HCT116 (cell line): ENCODE results near the gene CXCR6. TPM values are rescaled to one million over a fixed set of nuclear protein-coding genes. Genes with fewer than 3 reads are reported as not detected.

Source experiments
- ATAC-seq: fragments of 200-7000 bp; cut with Tn5 transposase; 2 replicates; pipeline ENCODE4 v1.9.1; 2020; ENCODE audit warnings: mild to moderate bottlenecking, moderate library complexity
- BruUV-seq: library from RNA; stranded (reverse); fragments of 400-500 nt; replicated peaks from 2 replicates; lab custom pipeline; 2021; lab: Mats Ljungman, UMichigan
- CTCF ChIA-PET: fragments of 300-600 bp; sonication (Branson Sonifier 250); formaldehyde crosslinking; loops from one replicate; lab custom pipeline; 2021; ENCODE audit warnings: antibody characterized with exemption; lab: Charles Lee
- POLR2A ChIA-PET: fragments of 300-600, 350-600 bp; sonication (Branson Sonifier 250); formaldehyde crosslinking; loops from one replicate; lab custom pipeline; 2021; ENCODE audit warnings: antibody characterized with exemption; lab: Charles Lee
- RAD21 ChIA-PET, 2 experiments: fragments of 300-600 bp; sonication (Branson Sonifier 250); formaldehyde crosslinking; loops; one replicate each; lab custom pipeline; 2023; ENCODE audit warnings: low total read pairs in 2 of 2; ENCODE audit not compliant: uncharacterized antibody in 2 of 2, unreplicated experiment in 2 of 2, low non-redundant PET in 1 of 2; lab: Charles Lee
- DNase-seq: peaks from one replicate; pipeline ENCODE4 v3.0.0-alpha.2; 2010; ENCODE audit warnings: low read depth, low spot score
- H2AFZ ChIP-seq: fragments of 200-600 bp; shearing (Covaris generic), sonication (generic); 2 replicates; pipeline ENCODE4 v1.6.1; 2017; ENCODE audit warnings: low read depth, mixed run types, mixed read lengths, antibody characterized with exemption, low read length; ENCODE audit not compliant: poor library complexity, severe bottlenecking
- H3K27ac ChIP-seq: 2 replicates; pipeline ENCODE4 v1.5.1; 2012; ENCODE audit warnings: low read depth, low read length
- H3K27me3 ChIP-seq: fragments of 200-600 bp; sonication (generic); 2 replicates; pipeline ENCODE4 v1.6.1; 2016; ENCODE audit warnings: mixed run types, low read length, mixed read lengths; ENCODE audit not compliant: insufficient read depth
- H3K36me3 ChIP-seq, 2 experiments: fragments of 200-500 bp in 1 of 2; fragments of 200-600 bp in 1 of 2; sonication (Bioruptor generic) in 1 of 2; sonication (generic) in 1 of 2; 2 replicates each; pipeline versions ENCODE4 v1.5.1 to v1.6.1; 2014 to 2016; ENCODE audit warnings: low read length in 2 of 2, inconsistent platforms in 1 of 2, mixed read lengths in 1 of 2, mixed run types in 1 of 2; ENCODE audit not compliant: insufficient read depth in 2 of 2, control insufficient read depth in 1 of 2
- H3K4me1 ChIP-seq, 2 experiments: fragments of 200-600 bp in 1 of 2; sonication (generic) in 1 of 2; 2 replicates each; pipeline versions ENCODE4 v1.5.1 to v1.6.1; 2012 to 2017; ENCODE audit warnings: low read length in 2 of 2, inconsistent platforms in 1 of 2, mild to moderate bottlenecking in 1 of 2, mixed read lengths in 1 of 2, mixed run types in 1 of 2, moderate library complexity in 1 of 2; ENCODE audit not compliant: insufficient read depth in 2 of 2, control insufficient read depth in 1 of 2
- H3K4me2 ChIP-seq: fragments of 200-600 bp; sonication (generic); 2 replicates; pipeline ENCODE4 v1.6.1; 2017; ENCODE audit warnings: mixed run types, low read length, mixed read lengths
- H3K4me3 ChIP-seq, 2 experiments: fragments of 200-600 bp in 1 of 2; sonication (generic) in 1 of 2; replicated peaks in 1 of 2; 2 replicates each; pipeline ENCODE4 v1.5.1; 2011 to 2016; ENCODE audit warnings: low read length in 2 of 2, control low read depth in 1 of 2, low read depth in 1 of 2, mild to moderate bottlenecking in 1 of 2, mixed read lengths in 1 of 2, mixed run types in 1 of 2
- H3K79me2 ChIP-seq: fragments of 200-600 bp; sonication (generic); 2 replicates; pipeline ENCODE4 v1.6.1; 2017; ENCODE audit warnings: mild to moderate bottlenecking, mixed run types, low read length, moderate library complexity, mixed read lengths; ENCODE audit not compliant: insufficient read depth
- H3K9ac ChIP-seq: fragments of 200-600 bp; sonication (generic); 2 replicates; pipeline ENCODE4 v1.6.1; 2016; ENCODE audit warnings: low read length, mixed read lengths
- H3K9me2 ChIP-seq: fragments of 200-600 bp; sonication (generic), shearing (Covaris generic); 2 replicates; pipeline ENCODE4 v1.6.1; 2017; ENCODE audit warnings: mixed run types, mild to moderate bottlenecking, moderate library complexity; ENCODE audit not compliant: insufficient read depth
- H3K9me3 ChIP-seq, 2 experiments: fragments of 200-500 bp in 1 of 2; fragments of 200-600 bp in 1 of 2; sonication (Bioruptor generic) in 1 of 2; sonication (generic) in 1 of 2; 2 replicates each; pipeline ENCODE4 v1.6.1; 2014 to 2017; ENCODE audit warnings: low read length in 2 of 2, mixed read lengths in 2 of 2, inconsistent platforms in 1 of 2, low read depth in 1 of 2, mild to moderate bottlenecking in 1 of 2, mixed run types in 1 of 2, moderate library complexity in 1 of 2; ENCODE audit not compliant: control insufficient read depth in 1 of 2, insufficient read depth in 1 of 2
- H4K20me1 ChIP-seq: fragments of 200-600 bp; sonication (generic), shearing (Covaris generic); 2 replicates; pipeline ENCODE4 v1.6.1; 2017; ENCODE audit warnings: mixed run types, mild to moderate bottlenecking, moderate library complexity; ENCODE audit not compliant: insufficient read depth
- ATF3 ChIP-seq: IDR thresholded peaks from 2 replicates; pipeline ENCODE4 v1.6.1; 2012
- CEBPB ChIP-seq: IDR thresholded peaks from 2 replicates; pipeline ENCODE4 v1.6.1; 2012; ENCODE audit warnings: low read depth
- ELF1 ChIP-seq: IDR thresholded peaks from 2 replicates; pipeline ENCODE4 v1.6.1; 2012; ENCODE audit warnings: low read depth, borderline replicate concordance
- POLR2A ChIP-seq: IDR thresholded peaks from 2 replicates; pipeline ENCODE4 v1.7.0; 2011; ENCODE audit warnings: borderline replicate concordance; ENCODE audit not compliant: insufficient read depth, insufficient read length; ENCODE audit errors: extremely low read depth
- POLR2AphosphoS5 ChIP-seq: IDR thresholded peaks from 2 replicates; pipeline ENCODE4 v1.6.1; 2011; ENCODE audit warnings: mild to moderate bottlenecking, low read depth, low read length, moderate library complexity
- RAD21 ChIP-seq: IDR thresholded peaks from 2 replicates; pipeline ENCODE4 v1.6.1; 2012; ENCODE audit warnings: low read depth, mild to moderate bottlenecking
- SP1 ChIP-seq: IDR thresholded peaks from 2 replicates; pipeline ENCODE4 v1.6.1; 2012; ENCODE audit warnings: low read depth
- YY1 ChIP-seq: IDR thresholded peaks from 2 replicates; pipeline ENCODE4 v1.6.1; 2011; ENCODE audit warnings: low read length, low read depth, moderate library complexity, mild to moderate bottlenecking; ENCODE audit not compliant: insufficient replicate concordance; ENCODE audit errors: extremely low read depth
- intact Hi-C: fragments of 100-400 bp; cut with micrococcal nuclease; formaldehyde crosslinking; loops from 2 replicates; pipeline ENCODE4 v1.10.0; 2022
- total RNA-seq: library from RNA; stranded (reverse); gene quantifications from one replicate; pipeline ENCODE4 v1.2.1, GENCODE V29; 2021; ENCODE audit not compliant: unreplicated experiment
- TF ChIP-seq, protein P1 (sequence below): IDR thresholded peaks from 2 replicates; pipeline ENCODE4 v1.6.1; 2012; ENCODE audit warnings: low read depth
- TF ChIP-seq, protein P2 (sequence below): IDR thresholded peaks from 2 replicates; pipeline ENCODE4 v1.6.1; 2011; ENCODE audit warnings: mild to moderate bottlenecking, low read length, moderate library complexity; ENCODE audit not compliant: insufficient replicate concordance; ENCODE audit errors: extremely low read depth

The CXCR6 gene
- total RNA-seq, 1 experiment from 2014 or later, result not detected

- Histone ChIP-seq H3K9ac (no peak overlapping the region), H3K27ac (no peak overlapping the region), H3K9me2 (no peaks in the 10 kb centered on the region), H3K9me3 (no peaks in the 10 kb centered on the region), H3K36me3 (peaks cover 20 to 42% of the 10 kb centered on the region in 2 experiments), H2AFZ (no peak overlapping the region), H3K4me1 (no peaks in the 10 kb centered on the region), H3K4me3 (no peak overlapping the region), H3K79me2 (no peaks in the 10 kb centered on the region), H4K20me1 (no peaks in the 10 kb centered on the region), H3K4me2 (no peak overlapping the region), H3K27me3 (no peaks in the 10 kb centered on the region)
- TF ChIP-seq SP1, result no peak
- TF ChIP-seq, protein P1, sequence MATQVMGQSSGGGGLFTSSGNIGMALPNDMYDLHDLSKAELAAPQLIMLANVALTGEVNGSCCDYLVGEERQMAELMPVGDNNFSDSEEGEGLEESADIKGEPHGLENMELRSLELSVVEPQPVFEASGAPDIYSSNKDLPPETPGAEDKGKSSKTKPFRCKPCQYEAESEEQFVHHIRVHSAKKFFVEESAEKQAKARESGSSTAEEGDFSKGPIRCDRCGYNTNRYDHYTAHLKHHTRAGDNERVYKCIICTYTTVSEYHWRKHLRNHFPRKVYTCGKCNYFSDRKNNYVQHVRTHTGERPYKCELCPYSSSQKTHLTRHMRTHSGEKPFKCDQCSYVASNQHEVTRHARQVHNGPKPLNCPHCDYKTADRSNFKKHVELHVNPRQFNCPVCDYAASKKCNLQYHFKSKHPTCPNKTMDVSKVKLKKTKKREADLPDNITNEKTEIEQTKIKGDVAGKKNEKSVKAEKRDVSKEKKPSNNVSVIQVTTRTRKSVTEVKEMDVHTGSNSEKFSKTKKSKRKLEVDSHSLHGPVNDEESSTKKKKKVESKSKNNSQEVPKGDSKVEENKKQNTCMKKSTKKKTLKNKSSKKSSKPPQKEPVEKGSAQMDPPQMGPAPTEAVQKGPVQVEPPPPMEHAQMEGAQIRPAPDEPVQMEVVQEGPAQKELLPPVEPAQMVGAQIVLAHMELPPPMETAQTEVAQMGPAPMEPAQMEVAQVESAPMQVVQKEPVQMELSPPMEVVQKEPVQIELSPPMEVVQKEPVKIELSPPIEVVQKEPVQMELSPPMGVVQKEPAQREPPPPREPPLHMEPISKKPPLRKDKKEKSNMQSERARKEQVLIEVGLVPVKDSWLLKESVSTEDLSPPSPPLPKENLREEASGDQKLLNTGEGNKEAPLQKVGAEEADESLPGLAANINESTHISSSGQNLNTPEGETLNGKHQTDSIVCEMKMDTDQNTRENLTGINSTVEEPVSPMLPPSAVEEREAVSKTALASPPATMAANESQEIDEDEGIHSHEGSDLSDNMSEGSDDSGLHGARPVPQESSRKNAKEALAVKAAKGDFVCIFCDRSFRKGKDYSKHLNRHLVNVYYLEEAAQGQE, result no peak
- TF ChIP-seq ELF1, result no peak
- no peak for TF ChIP-seq CEBPB
- CTCF ChIA-PET, result interaction anchor here (1.3 kb wide), 1 partner anchor 13 kb away, joined by 3 read pairs; no protein-coding TSS in a partner anchor
- no TSS peak for BruUV-seq
- RAD21 ChIA-PET, result no interaction called here
- intact Hi-C loops, result no loop called here
- DNase-seq, result no peak
- ATAC-seq, result no peak
- POLR2A ChIA-PET, result no interaction called here
Observed at GRCh38 chr3:45951946-45952345, 8.7 kb downstream of the CXCR6 start.

DNA sequence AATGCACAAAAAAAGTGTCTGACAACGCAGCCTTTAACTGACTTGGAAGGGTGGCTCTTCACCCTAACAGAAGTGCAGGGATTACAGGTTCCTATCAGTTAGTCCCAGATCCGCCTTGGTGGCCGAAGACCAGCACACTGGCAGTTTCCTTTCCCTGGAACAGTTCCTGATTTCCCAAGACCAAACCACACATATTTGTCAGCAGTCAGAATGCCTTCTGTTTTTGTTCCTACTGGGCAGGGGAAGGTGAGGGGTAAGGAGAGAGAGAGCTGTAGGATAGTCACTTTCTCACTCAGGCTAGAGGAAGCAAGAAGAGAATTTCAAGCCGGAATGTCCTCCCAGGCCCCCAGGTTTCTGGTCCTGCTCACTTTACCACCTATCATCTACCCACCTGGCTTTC lies 9.2 kb downstream of the CXCR6 start:
- Histone ChIP-seq H3K79me2 (no peaks in the 10 kb centered on the region), H3K9me2 (no peaks in the 10 kb centered on the region), H3K4me1 (no peaks in the 10 kb centered on the region), H3K4me2 (no peak overlapping the region), H3K27me3 (no peaks in the 10 kb centered on the region), H3K36me3 (peaks cover 25 to 39% of the 10 kb centered on the region in 2 experiments; a peak in 3 of 4 replicates), H3K4me3 (no peak overlapping the region), H4K20me1 (no peaks in the 10 kb centered on the region), H3K9me3 (no peaks in the 10 kb centered on the region), H2AFZ (no peak overlapping the region), H3K9ac (no peak overlapping the region), H3K27ac (no peak overlapping the region)
- ChIA-PET POLR2A (no interaction called here), CTCF (interaction anchor here (1.3 kb wide), 1 partner anchor 14 kb away, joined by 3 read pairs; no protein-coding TSS in a partner anchor), RAD21 (no interaction called here)
- intact Hi-C loops, result no loop called here
- BruUV-seq, result no TSS peak
- TF ChIP-seq POLR2AphosphoS5 (no peak), POLR2A (no peak), ATF3 (no peak), YY1 (no peak), SP1 (no peak), RAD21 (no peak)
- TF ChIP-seq, protein P2, sequence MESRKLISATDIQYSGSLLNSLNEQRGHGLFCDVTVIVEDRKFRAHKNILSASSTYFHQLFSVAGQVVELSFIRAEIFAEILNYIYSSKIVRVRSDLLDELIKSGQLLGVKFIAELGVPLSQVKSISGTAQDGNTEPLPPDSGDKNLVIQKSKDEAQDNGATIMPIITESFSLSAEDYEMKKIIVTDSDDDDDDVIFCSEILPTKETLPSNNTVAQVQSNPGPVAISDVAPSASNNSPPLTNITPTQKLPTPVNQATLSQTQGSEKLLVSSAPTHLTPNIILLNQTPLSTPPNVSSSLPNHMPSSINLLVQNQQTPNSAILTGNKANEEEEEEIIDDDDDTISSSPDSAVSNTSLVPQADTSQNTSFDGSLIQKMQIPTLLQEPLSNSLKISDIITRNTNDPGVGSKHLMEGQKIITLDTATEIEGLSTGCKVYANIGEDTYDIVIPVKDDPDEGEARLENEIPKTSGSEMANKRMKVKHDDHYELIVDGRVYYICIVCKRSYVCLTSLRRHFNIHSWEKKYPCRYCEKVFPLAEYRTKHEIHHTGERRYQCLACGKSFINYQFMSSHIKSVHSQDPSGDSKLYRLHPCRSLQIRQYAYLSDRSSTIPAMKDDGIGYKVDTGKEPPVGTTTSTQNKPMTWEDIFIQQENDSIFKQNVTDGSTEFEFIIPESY, result no peak
- DNase-seq (no peak), ATAC-seq (no peak)
